IPS DF 4.7 (cell line): ENCODE data around the gene GAP43.

ENCODE experiments used
- DNase-seq: peaks from one replicate; pipeline ENCODE4 v3.0.0-alpha.2; 2013; ENCODE audit warnings: low spot score; ENCODE audit errors: extremely low read depth

The GAP43 gene

GRCh38 chr3:115623044-115623868 lies at the start of gene GAP43:
GAP43 (plus strand) TSS chr3:115623510; CDS start chr3:115623690, 180 bp downstream.
- DNase-seq = peak; percentile 78

DNA sequence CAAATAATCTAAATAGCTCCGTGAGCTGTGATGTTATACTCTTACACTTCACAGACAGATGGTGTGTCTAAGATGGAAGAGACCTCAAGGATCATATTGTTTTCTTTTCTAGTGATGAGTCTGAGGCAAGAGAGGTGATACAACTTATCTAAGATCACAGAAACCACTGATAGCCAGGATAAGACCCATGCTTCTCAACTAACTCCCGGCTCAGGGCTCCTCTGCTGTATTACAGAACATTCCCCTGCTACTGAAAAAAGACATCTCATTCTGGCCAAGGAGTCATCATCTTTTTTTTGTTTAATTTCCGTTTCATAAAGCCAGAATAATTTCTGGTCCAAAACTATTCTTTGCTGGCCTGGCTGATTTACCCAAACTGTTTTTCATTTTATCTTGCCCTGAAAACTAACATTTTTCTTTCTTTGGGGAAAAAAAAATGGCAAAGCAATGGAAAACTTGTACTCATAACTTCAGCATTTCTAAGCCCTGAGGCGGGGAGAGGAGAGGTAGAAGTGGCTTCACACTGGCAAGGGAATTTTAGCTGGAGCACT lies 46.9 kb upstream of the GAP43 start:
- no peak for DNase-seq

DNA sequence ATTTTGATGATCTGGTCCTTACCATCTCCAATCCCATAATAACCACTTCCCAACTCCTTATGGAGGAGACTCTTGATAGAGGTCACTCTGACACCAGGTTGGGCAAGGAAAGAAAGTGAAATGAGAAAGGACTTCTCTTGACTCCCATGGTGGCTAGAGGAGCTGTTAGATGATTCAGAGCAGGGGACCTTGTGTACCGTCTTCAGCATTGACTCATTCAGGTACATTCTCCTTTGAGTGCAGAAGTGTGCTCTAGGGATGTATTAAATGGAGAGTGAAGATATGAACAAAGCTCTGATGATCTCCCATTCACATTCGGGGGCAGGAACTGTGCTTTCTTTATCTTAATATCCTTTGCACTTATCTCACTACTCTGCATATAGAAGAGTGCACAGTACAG lies 46.3 kb upstream of the GAP43 start:
- no peak for DNase-seq

- no peak for DNase-seq
These were observed 45.0 kb upstream of the GAP43 start for GRCh38 chr3:115578331-115578730.

- DNase-seq = no peak
These were observed 42.7 kb upstream of the GAP43 start for GRCh38 chr3:115580566-115580965.

DNA sequence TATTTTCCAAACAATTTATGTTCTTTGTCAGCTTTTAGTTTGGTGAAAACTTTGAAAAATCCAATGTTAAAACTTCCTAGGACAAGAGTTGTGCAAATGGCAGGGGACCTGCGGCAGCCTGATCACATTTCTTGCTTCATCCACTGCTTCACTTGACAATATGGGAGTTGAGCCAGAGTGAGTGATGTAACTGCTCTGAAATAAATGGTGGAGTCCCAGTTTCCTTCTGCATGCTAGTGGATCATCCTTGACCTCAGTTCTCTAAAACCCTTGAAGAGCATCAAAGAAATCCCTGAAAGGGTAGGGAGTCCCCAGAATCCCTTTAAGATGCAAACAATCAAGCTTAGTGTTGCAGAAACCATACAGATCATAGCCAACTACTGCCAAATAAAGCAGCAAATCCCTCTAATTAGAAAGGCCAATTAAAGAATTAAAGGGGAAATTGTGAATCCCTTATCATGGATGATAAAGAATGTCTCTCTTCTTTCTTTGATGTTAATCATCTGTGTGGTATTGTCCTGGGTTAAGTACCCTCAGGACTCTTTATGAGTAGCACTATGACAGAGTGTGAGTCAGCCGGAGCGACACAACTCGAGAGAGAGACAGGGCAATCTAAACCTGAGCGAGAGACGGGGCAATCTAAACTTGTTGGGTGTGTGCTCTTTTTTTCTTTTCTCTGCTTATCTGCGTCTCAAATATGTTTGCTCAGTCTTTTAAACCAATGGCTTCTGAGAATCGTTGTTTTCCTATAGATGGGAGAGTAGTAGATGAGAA lies 41.8 kb upstream of the GAP43 start:
- DNase-seq = no peak

DNA sequence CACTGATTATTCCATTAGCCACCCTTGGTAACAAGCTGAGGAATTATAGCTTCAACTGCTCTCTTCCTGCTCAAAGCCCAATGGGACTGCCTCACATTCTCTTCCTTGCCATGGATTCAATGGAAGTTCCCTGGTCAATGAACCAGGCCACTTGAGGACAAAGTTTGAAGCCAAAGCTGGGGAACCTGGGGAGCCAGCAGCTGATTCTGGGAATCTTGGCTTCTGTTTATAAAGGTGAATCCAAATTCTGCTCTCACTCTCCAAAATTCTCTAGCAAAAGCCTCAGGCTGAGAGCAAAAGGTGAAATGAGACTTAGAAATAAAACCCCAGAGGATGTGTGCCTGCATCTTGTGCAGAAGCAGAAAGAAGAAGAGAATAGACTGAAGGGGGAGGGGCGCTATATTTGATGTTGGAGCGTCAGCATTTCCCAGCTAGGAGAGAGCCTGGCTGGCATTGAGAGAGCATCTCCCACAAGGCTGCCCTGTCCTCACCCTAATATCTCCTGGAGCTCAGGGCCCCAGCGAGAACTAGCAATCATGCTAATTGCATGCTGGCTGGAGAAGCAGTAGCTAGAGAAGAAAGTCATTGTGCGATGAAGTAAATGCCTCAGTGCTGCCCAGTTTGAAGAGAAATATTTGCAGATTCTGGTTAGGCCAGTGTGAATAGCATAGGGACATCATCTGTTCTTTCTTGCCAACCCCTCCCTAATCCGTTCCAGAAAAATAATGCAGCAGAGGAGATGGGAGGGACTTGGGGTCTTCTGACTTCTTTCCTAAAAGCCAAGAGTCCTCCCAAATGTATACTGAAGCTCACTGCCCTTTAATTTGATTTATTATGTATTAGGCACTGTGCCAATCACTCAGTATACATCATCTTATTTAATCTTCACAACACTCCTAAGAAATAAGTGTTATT lies 34.9 kb upstream of the GAP43 start:
- DNase-seq = no peak

DNA sequence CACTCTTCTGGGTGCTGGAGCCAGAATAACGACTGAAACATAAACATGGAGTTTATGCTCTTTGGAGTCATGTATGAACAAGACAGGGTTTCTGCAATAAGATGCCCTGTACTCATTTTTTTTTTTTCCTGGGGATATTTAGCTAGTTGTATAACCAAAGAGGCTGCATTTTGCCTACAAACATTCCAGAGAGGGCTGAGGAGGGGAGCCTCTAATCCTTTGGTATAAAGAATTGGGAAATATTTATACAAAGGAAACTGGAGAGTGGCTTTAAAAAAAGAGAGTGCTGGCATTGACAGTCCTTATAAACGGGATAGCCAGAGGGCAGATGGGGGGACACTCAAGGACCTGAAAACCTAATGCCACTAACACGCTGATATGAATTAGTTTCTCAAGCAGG lies 32.4 kb upstream of the GAP43 start:
- no peak for DNase-seq

- no peak for DNase-seq
These were observed 27.6 kb upstream of the GAP43 start for GRCh38 chr3:115595611-115596275.

GRCh38 chr3:115598216-115598615 lies 25.1 kb upstream of the GAP43 start:
- no peak for DNase-seq

DNA sequence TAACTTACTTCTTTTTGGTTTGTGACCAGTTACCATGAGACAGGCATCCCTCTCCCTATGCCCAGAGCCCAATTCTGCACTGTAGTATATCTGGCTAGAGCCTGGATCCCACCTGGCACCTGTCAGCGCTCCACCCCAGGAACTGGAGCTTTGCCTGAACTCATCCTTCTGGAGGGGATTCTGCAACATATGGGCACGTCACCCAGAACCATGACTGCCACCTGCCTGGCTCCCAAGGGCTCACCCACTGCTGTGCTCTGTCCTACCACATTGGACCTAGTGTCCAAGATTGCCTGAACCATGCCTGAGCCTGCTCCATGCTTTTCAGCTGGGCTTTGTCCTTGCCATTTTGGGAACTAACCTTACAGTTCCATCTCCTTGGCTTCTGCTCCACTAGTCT lies 21.1 kb upstream of the GAP43 start:
- DNase-seq = no peak

DNA sequence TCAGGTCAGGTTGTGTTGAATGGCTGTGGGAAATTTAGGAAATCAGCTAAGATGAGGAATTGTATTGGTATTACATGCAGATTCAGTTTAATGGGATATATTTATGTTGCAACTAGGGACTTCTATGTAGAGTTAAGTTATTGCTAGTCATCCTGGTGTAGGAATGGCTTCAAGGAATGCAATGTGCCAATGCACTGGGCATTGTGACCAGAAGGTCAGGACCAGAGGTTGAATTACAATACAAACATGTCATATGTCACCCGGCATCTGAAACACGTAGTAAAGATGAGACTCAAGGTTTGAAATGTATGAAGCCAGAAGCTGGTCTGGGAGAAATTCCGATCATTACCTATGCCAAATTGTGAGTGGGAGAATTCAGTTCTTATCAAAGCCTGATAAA lies 11.7 kb upstream of the GAP43 start:
- DNase-seq = no peak

GRCh38 chr3:115615001-115615814 lies 8.1 kb upstream of the GAP43 start:
- peak; percentile 90 for DNase-seq

DNA sequence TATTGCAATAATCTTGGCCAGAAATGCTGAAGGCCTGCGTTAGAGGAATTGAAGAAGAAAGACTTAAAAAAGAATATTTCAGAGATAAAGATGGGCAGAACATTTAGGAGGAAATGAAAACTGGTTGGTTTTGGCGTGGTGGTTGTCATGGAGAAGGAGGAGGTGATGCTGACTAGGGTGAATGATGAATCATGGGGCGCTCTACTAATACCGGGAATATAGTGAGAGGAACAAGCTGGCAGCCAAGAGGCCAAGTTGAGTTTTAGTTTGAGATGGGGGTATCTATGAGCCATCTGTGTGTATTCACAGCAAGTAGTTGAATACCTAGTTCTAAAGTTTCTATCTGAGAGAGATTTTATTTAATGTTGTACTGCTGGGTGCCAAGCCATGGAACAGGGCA lies 6.8 kb upstream of the GAP43 start:
- DNase-seq = no peak

GRCh38 chr3:115617591-115617990 lies 5.7 kb upstream of the GAP43 start:
- DNase-seq = no peak

GRCh38 chr3:115624029-115624741 lies 875 bp downstream of the GAP43 start:
- DNase-seq = no peak

DNA sequence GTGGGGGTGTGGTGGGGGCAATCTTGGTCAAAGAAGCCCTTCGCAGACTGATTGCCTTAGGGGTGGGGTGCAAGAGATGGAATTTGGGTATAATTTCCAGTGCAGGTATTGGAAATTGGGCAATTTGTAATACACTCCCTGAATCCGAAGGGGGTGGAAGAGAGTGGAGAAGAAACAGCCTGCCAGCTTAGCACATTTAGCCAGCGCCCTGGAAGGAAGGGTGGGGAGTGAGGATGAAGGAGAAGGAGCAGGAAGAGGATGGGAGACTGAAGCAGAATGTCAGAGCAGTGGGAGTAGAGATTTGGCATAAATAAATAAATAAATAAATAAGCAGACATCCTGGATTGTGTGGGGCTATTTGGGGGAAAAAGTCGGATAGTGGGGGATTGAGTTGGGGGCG lies 1.6 kb downstream of the GAP43 start:
- no peak for DNase-seq

- DNase-seq = no peak
These were observed 2.7 kb downstream of the GAP43 start for GRCh38 chr3:115626006-115626409.

DNA sequence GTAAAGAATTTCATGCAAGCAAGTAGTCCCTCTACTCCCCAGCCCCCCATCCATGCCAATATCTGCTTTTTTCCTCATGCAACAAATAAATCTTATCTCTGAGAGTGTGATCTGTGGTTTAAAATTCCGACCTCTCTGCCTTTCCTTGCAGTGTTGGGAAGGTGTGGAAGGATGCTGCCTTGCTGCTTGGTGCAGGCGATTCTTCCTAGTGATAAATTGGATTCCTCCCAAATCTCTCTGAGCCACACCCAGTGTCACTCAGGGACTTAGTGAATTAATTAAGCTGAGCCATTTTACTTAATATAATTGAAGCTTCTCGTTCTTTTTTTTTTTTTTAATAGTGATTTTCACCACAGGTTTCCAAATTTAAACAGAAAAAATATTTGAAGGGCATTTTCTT lies 3.4 kb downstream of the GAP43 start:
- DNase-seq = no peak
